ENCODE measurements around the gene PTGES. TPM values are rescaled to one million over a fixed set of nuclear protein-coding genes. Genes with fewer than 3 reads are reported as not detected.
A peak's percentile ranks its signal among the peaks of the same experiment; 100 is the strongest.

PTGES gene
- total RNA-seq, 1 experiment from 2014 or later = 0.18 TPM

DNA sequence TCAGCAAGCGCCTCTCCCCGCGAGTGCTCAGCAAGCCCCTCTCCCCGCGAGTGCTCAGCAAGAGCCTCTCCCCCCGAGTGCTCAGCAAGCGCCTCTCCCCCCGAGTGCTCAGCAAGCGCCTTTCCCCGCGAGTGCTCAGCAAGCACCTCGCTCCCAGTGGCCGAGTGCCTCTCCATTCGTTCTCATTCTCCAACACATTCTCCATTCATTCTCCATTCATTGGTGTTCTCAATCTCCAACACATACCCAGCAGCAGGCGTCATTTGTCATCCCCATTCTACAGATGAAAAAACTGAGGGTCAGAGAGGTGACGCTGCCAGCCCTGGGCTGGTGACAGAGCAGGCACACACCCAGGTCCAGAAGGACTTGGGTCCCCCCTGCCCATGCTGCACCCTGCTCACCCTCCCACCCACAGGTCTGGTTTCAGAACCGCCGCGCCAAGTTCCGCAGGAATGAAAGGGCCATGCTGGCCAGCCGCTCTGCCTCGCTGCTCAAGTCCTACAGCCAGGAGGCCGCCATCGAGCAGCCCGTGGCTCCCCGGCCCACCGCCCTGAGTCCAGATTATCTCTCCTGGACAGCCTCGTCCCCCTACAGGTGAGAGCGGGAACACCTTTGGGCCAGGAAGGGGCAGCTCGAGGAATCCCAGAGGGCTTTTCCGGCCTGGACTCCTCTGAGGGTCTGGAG lies 32.5 kb downstream of the PTGES start:
- DNase-seq (ENCODE audit: low read depth) = no peak

DNA sequence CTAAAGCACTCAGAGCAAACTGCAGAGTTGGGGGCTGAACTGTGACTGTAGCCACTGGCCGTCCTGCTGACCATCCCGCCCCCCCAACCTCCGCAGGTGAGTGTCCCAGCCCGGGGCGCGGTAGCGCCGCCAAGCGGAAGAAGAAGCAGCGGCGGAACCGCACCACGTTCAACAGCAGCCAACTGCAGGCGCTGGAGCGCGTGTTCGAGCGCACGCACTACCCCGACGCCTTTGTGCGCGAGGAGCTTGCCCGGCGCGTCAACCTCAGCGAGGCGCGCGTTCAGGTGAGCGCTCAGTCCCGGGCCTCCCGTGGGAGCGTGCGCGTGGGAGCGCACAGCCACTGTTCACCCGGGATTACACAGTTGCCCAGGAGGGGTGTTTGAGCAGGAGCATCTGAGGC lies 33.7 kb downstream of the PTGES start:
- no peak for DNase-seq (ENCODE audit: low read depth)

DNA sequence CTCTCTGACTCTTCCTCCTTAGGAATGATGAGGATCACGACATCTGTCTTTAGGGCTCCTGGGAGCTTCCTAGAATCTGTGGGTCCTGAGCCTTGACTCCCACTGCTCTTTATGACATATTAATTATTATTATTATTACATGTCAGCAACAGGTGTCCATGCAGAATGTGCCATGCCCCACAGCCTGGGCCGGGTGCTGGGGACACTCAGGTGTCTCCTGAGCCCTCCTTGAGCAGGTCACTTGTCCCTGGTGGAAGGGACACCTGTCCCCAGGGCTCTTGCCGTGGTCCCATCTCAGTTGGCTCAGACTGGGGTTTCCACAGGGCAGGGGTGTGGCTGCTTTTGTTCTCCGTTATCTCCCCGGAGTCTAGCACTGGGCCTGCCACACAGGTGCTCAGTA lies 34.2 kb downstream of the PTGES start:
- DNase-seq (ENCODE audit: low read depth) = no peak

GRCh38 chr9:129717991-129718390 lies 34.9 kb downstream of the PTGES start:
- DNase-seq (ENCODE audit: low read depth) = no peak

DNA sequence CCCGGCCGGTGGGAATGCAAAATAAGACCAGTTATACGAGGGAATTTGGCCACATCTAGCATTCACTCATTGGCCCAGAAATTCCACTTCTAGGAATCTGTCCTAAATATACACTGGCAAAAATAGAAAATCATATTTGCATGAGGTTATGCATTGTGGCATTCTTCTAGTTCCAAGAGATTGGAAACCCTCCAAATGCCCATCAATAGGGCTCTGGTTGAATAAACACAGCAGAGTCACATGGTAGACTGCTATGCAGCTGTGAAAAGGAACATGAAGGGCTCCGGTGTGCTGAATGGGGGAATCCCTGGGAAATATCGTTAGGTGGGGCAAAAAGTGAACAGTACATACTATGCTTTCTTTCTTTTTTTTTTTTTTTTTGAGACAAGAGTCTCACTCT lies 36.8 kb downstream of the PTGES start:
- DNase-seq (ENCODE audit: low read depth) = no peak

DNA sequence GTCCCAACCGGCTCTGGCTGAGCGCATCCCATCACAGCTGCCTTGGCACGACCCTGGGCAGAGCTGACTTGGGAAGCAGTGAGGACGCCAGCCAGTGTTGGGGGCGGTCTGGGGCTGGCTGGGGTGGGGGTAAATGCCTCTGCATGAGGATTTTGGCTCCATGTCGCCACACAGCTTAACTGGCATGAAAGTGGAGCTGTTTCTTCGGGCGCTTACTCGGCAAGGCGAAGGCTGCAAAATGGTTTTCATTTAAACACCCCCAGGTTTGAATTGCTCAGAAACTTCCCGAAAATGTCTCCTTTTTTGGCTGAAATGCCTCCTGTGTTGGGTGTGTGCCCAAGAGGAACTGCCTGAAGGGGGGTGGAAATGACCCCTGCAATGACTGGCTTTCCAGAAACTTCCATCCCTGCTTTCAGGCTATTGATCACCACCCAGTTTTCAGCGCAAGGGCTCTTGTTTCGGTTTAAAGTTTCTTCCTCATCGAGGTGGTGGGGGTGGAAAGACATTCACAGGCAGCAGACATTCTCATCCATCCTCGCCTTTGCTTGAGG lies 38.3 kb downstream of the PTGES start:
- DNase-seq (ENCODE audit: low read depth) = no peak

DNA sequence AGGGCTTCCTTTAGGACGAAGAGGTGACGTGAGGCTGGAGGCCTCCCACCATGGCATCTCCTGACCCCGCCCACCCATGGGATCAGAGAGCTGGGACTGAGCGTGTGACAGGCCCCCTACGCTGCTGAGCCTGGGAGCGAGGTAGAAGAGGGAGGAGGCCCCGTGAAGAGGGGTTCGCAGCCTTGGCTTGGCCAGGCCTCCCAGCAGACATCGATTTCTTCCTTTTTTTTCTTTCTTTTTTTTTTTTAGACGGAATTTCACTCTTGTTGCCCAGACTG lies 39.5 kb downstream of the PTGES start:
- no peak for DNase-seq (ENCODE audit: low read depth)

GRCh38 chr9:129712634-129713401 lies 40.0 kb downstream of the PTGES start:
- DNase-seq (ENCODE audit: low read depth) = no peak

- no peak for DNase-seq (ENCODE audit: low read depth)
These were observed 42.7 kb downstream of the PTGES start for GRCh38 chr9:129710169-129710453.

GRCh38 chr9:129709438-129710168 lies 43.2 kb downstream of the PTGES start:
- no peak for DNase-seq (ENCODE audit: low read depth)

DNA sequence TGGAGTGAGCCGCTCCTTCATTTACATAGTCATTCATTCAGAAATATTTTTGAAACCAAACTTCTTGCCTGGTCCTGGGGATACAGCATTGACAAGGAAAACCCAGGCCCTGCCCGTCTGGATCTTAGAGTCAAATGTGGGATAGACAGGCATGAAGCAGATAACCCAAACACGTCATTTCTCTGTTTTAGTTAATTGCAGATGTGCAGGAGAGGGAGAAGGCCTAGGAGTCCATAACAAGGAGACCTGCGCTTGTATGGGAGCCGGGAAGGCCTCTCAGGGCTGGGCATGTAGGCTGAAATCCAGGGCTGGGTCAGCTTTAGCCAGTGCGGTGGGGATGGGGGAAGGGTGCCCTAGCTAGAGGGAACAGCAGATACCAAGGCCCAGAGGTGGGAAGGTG lies 44.0 kb downstream of the PTGES start:
- no peak for DNase-seq (ENCODE audit: low read depth)

- DNase-seq (ENCODE audit: low read depth) = no peak
These were observed 48.0 kb downstream of the PTGES start for GRCh38 chr9:129704807-129705206.

- DNase-seq (ENCODE audit: low read depth) = no peak
These were observed 49.0 kb downstream of the PTGES start for GRCh38 chr9:129703667-129704355.

GRCh38 chr9:129702589-129703520 lies 50.0 kb downstream of the PTGES start:
- peak; percentile 40 for DNase-seq (ENCODE audit: low read depth)

- no peak for DNase-seq (ENCODE audit: low read depth)
These were observed 51.3 kb downstream of the PTGES start for GRCh38 chr9:129701549-129701948.

DNA sequence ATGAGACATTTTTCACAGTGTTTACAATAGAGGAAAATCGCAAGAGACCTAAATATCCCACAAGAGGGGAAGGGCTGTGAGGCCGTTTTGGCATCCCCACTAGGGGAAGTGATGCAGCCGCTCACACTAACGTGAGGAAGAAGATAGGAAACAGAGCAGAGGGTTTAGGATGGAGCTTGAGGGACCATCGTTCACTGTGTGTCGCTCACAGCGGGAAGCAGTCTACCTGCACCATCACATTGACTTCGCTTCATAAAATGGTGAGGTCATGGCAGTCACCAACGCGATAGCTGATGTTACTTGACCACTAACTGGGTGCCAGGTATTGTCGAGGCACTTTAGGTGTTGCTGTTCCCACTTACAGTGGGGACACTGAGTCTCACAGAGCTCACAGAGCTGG lies 51.8 kb downstream of the PTGES start:
- DNase-seq (ENCODE audit: low read depth) = no peak

GRCh38 chr9:129698254-129698757 lies 54.5 kb downstream of the PTGES start:
- no peak for DNase-seq (ENCODE audit: low read depth)

DNA sequence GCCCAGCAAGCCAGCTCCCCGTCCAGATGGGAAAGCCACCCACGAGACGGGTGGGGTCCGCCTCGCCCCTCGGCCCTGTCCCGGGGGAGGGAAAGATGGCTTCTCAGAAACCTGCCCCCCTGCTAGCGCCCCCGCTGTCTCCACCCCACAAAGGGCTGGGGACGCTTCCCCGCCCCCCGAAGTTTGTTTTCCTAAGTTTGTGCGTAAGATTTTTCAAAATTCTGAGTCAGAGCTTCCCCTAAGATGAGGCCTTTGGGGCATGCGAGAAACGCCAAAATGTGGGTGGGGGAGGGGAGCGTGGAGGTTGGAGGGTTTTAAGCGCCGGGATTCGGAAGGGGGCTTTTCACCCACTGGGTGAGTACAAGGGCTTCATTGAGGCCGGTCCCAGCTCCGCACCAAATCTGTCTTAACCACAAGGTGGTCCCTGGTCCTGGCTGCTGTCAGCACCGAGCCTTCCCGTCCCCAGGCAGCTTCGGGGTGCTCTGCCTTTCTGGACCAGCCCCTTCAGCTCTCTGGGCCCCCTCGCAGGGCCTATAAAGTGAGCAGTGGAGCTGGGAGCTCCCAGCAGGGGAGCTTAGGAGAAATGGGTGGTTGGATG lies 55.1 kb downstream of the PTGES start:
- DNase-seq (ENCODE audit: low read depth) = no peak

- no peak for DNase-seq (ENCODE audit: low read depth)
These were observed 55.7 kb downstream of the PTGES start for GRCh38 chr9:129696944-129697655.

DNA sequence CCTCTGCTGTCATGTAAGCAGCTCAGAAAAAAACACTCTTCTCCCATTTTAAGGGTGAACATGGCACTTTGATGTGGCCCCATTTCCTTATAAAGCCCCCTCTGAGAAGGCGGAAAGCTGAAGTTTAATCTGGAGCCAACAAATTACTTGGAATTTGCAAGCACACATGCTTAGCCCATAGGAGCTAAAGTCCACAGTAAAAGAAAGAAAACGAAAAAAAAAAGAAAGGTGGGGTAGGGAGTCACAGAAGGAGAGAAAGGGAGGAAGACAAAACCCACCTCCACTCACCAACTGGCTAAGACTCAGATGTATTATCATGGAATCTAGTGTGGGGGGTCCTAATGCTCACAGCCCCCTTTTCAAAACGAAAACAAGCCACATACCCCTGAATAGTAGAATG lies 57.0 kb downstream of the PTGES start:
- no peak for DNase-seq (ENCODE audit: low read depth)
